ENCODE data around the gene HOOK2.

Gene HOOK2

GRCh38 chr19:12782424-12783290 lies 7.3 kb upstream of the HOOK2 start:
- peak; percentile 86 for DNase-seq

GRCh38 chr19:12782174-12782423 lies 6.7 kb upstream of the HOOK2 start:
- DNase-seq: no peak

DNA sequence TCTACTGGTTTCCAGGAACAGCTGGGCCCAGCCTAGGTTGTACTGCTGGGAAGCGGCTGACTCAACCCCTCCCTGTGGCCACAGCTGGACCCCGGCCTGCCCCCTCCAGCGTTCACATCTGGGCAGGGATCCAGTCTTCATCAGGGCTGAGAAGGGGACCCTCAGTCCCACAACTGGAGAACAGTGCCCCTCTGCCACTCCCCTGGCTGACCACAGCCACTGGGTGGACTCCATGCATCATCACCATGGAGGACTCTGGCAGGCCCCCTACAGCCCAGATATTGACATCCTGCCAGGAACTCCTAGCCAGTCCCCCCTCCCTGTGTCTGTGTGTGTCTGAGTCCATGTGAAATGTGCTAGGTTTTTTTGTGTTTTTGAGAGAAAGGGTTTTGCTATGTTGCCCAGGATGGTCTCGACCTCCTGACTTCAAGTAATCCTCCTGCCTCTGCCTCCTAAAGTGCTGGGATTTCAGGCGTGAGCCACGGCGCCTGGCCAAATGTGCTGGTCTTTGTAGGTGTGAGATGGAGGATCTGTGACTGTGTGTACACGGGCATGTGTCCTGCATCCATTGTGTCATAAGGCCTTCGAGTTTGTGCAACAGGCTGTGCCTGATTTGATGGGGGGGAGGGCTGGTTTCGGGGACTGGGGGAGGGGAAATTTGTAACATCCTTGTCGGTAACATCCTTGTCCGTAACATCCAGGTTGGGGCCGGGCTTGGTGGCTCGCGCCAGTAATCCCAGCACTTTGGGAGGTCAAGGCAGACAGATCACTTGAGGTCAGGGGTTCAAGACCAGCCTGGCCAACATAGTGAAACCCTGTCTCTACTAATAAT lies 4.0 kb upstream of the HOOK2 start:
- no peak for DNase-seq

DNA sequence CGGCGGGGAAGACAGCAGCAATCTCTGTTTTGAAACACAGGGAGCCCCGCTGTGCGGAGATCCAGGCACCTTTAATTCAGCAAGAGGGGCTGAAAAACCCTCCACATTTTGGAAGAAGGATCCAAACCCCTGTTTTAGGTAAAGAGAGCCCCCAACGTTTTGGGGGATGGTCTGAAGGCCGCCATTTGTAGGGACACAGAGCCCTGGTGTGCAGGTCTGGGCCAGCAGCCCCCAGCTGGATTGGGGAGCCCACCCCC lies 3.5 kb upstream of the HOOK2 start:
- DNase-seq: no peak

DNA sequence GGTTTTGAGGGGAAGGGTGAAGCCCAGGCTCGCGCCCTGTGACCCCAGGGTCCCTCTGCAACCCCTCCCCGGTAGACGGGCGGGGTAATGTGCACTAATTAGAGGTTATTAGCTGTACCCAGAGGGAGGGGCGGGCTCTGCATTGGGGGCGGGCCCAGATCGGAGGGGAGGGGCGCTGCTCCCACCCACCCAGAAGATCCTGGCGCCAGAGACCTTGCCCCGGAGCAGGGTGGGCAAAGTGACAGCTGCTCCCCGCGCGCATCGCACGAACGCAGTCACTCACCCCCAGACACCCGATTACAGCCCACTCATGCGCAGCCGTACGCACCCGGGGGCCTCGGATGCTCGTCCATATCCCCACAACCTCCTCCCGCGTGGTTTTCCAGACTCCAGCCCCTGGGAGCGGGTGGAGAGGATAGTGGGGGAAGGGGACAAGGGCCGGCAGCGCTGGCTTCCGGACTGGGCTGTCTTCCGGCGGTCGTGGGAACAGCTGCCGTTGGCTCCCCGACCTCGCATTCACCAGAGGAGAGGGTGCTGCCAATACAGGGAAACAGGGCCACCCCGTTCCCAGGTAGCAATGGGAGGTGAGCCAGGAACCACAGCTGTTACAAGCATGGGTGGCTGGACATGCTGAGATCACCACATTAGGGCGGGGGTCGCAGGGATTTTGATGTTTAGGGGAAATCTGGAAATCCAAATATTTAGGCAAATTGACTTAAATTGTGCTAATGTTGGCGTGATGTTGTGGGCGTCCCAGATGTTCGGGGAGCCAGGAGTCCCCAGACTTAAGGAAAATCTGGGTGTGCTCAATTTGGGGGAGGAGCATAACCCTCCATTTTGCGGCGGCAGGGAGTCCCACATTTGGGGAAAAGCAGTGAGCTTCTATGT lies 2.9 kb upstream of the HOOK2 start:
- DNase-seq: no peak

- DNase-seq: peak; percentile 88
These were observed 2.1 kb upstream of the HOOK2 start for GRCh38 chr19:12777217-12778016.

DNA sequence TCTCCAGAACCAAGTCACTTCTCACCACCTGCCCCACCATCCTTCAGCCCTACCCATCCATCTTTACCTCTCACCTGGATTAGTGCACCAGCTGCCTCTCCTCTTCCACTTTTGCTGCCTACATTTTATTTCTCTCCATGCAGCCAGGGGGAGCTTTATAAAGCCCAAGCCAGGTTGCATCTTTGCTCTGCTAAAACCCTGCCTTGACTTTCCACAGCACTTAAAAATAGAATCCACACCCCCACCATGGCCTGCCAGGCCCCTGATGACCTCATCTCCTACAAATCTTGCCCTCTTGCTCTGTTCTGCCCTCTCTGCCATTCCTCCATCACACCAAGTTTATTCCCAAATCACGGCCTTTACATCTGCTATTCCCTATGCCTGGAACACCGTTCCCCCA lies 1.8 kb downstream of the HOOK2 start:
- no peak for DNase-seq

DNA sequence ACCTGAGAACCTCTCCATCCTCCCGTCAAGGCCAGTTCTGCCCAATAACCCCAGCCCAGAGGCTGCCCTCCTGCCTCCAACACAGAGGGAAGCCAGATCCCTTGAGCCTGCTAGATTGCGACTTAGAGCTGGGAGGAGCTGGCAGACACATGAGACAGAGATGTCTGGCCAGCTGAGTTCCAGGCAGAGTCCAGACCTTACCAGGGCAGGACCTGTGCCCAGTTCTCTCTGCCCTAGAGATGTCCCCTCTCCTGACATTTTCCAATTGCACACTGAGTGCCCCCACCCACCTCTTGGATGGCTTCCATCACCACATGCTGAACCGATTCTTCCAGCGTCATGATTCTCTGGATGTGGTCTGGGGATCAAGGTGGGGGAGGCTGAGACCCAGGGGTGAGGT lies 3.0 kb downstream of the HOOK2 start:
- DNase-seq: no peak

- DNase-seq: no peak
These were observed 4.4 kb downstream of the HOOK2 start for GRCh38 chr19:12770922-12771321.

DNA sequence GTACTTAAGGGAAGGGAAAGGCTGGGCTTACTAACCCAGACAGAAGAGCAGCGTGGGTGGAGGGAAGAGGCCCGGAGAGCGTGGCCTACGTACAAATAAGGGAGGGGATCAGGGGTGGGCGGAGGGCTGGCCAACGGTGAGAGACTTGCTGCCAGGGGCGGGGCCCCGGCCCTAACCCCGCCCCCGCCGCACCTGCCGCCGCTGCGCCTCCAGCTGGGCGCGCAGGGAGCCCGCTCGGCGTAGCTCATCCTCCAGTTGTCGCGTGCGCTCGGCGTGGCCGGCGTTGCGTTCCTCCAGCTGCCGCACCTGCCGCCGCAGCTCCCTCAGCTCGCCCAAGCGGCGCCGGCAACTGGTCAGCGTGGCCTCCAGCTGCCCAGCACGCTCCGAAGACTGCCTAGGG lies 5.7 kb downstream of the HOOK2 start:
- DNase-seq: peak; percentile 55

GRCh38 chr19:12767666-12768065 lies 7.7 kb downstream of the HOOK2 start:
- no peak for DNase-seq

- no peak for DNase-seq
These were observed 8.2 kb downstream of the HOOK2 start for GRCh38 chr19:12767150-12767549.

DNA sequence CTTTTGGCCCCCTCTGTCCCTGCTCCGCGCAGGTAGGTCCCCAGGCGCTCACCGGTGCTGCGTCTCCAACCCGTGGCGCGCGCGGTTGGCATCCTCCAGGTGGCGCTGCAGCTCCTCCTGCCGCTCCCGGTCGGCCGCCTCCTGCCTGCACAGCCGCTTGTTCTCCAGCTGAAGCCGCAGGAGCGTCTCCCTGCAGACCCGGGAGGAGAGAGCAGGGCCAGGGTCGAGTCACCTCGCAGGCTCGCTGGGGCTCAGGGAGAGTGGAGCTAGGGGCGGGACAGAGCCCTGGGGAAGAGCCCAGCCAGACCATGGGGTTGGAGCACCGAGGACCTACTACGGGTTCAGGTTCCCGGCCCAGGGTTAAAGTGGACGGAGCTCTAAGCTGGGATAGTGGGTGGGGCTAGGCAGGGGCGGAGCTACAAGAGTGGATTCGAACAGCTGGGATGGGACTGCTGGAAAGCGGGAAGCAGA lies 9.3 kb downstream of the HOOK2 start:
- peak; percentile 89 for DNase-seq

GRCh38 chr19:12764698-12765097 lies 10.7 kb downstream of the HOOK2 start:
- no peak for DNase-seq

DNA sequence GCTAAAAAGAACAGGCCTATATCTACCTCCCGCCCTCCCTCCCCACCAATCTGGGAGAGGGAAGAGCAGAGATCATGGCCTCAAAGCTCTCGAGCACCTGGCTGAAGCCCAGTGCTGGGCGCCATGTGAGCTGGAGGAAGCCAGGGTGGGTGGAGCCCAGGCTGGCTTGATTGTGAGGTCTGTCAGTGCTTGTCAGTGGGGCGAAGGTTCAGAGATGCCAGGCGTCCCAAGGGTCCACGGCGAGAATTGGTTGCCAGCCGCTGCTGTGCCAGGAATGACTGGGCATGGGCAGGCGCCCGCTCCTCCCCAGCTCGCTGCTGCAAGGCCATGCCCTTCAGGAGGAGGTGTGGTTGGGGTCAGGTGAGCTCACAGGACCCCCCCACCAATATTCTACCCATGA lies 12.3 kb downstream of the HOOK2 start:
- DNase-seq: no peak

GRCh38 chr19:12759686-12760085 lies 15.7 kb downstream of the HOOK2 start:
- DNase-seq: no peak

- peak; percentile 83 for DNase-seq
These were observed 17.6 kb downstream of the HOOK2 start for GRCh38 chr19:12757544-12758274.

GRCh38 chr19:12756150-12756883 lies 19.0 kb downstream of the HOOK2 start:
- DNase-seq: no peak

- no peak for DNase-seq
These were observed 20.7 kb downstream of the HOOK2 start for GRCh38 chr19:12754465-12755196.

- DNase-seq: no peak
These were observed 23.1 kb downstream of the HOOK2 start for GRCh38 chr19:12752056-12752781.
